Lower lobe of right lung (tissue), 2 donors: ENCODE measurements around the gene LAMB3. TPM values are rescaled to one million over a fixed set of nuclear protein-coding genes. Genes with fewer than 3 reads are reported as not detected.

Source experiments
- ATAC-seq, 2 donors: fragments of 200-7000 bp; cut with Tn5 transposase; one replicate each; pipeline ENCODE4 v1.9.1; 2020 to 2022; ENCODE audit warnings: mild to moderate bottlenecking in 2 of 2, moderate library complexity in 2 of 2
- DNase-seq: peaks from one replicate; pipeline ENCODE4 v3.0.0-alpha.2; 2020
- H3K27ac ChIP-seq: fragments of 200-600 bp; one replicate; pipeline ENCODE4 v1.8.0; 2022
- H3K27me3 ChIP-seq: fragments of 200-600 bp; one replicate; pipeline ENCODE4 v1.8.0; 2022; ENCODE audit warnings: low read depth
- H3K36me3 ChIP-seq: fragments of 200-600 bp; one replicate; pipeline ENCODE4 v1.8.0; 2022; ENCODE audit warnings: mild to moderate bottlenecking
- H3K4me1 ChIP-seq: fragments of 200-600 bp; one replicate; pipeline ENCODE4 v1.8.0; 2022
- H3K4me3 ChIP-seq: fragments of 200-600 bp; one replicate; pipeline ENCODE4 v1.8.0; 2022; ENCODE audit warnings: mild to moderate bottlenecking
- H3K9me3 ChIP-seq: fragments of 200-600 bp; one replicate; pipeline ENCODE4 v1.8.0; 2022
- CTCF ChIP-seq: fragments of 200-600 bp; IDR thresholded peaks from one replicate; pipeline ENCODE4 v1.8.0; 2022; ENCODE audit warnings: antibody characterized with exemption, mild to moderate bottlenecking
- intact Hi-C: fragments of 100-400 bp; cut with DNase I; formaldehyde crosslinking; loops from one replicate; pipeline ENCODE4 v1.11.0; 2022
- total RNA-seq: library from RNA; stranded (reverse); fragmentation: NEBNext Ultra II Directional; extraction: Animal tissue kit (Norgen Biotek cat#: 25700); gene quantifications from one replicate; pipeline ENCODE4 v1.2.1, GENCODE V29; 2021
- donor health status: DM: no; HTN: yes; CAD: no; lungs with severe emphysema.

Gene LAMB3
- total RNA-seq, 1 donor from 2014 or later: 47.2 TPM

GRCh38 chr1:209642816-209643215, 9.4 kb downstream of the LAMB3 start:
- Histone ChIP-seq H3K4me1 (peaks cover 61% of the 10 kb centered on the region), H3K27me3 (no peaks in the 10 kb centered on the region), H3K4me3 (no peak overlapping the region), H3K36me3 (no peaks in the 10 kb centered on the region), H3K27ac (peak overlapping the region; percentile 74), H3K9me3 (no peaks in the 10 kb centered on the region)
- no peak for DNase-seq
- no peak for TF ChIP-seq CTCF
- ATAC-seq: peak in 1 of 2 donors; percentile 14
- intact Hi-C loops: no loop called here

- peak; percentile 83 to 87 for ATAC-seq
- Histone ChIP-seq H3K27me3 (no peaks in the 10 kb centered on the region), H3K4me3 (no peak overlapping the region), H3K36me3 (no peaks in the 10 kb centered on the region), H3K4me1 (peaks cover 51% of the 10 kb centered on the region), H3K9me3 (no peaks in the 10 kb centered on the region), H3K27ac (peak overlapping the region; percentile 74)
- no peak for TF ChIP-seq CTCF
- intact Hi-C loops: no loop called here
- peak; percentile 69 for DNase-seq
Measured at GRCh38 chr1:209641832-209642172, 10.4 kb downstream of the LAMB3 start.

- Histone ChIP-seq H3K9me3 (no peaks in the 10 kb centered on the region), H3K27me3 (no peaks in the 10 kb centered on the region), H3K4me1 (no peaks in the 10 kb centered on the region), H3K4me3 (no peak overlapping the region), H3K27ac (no peak overlapping the region), H3K36me3 (no peaks in the 10 kb centered on the region)
- ATAC-seq (no peak), DNase-seq (no peak)
- intact Hi-C loops: no loop called here
- no peak for TF ChIP-seq CTCF
Measured at GRCh38 chr1:209635850-209636249, 16.4 kb downstream of the LAMB3 start.

GRCh38 chr1:209634005-209634737, 18.1 kb downstream of the LAMB3 start:
- no peak overlapping the region for H3K27ac ChIP-seq
- H3K4me1 ChIP-seq: no peaks in the 10 kb centered on the region
- intact Hi-C loops: no loop called here
- no peak overlapping the region for H3K4me3 ChIP-seq
- H3K36me3 ChIP-seq: no peaks in the 10 kb centered on the region
- ATAC-seq (no peak), DNase-seq (no peak)
- H3K9me3 ChIP-seq: no peaks in the 10 kb centered on the region
- no peak for TF ChIP-seq CTCF
- H3K27me3 ChIP-seq: no peaks in the 10 kb centered on the region

- no peak for TF ChIP-seq CTCF
- Histone ChIP-seq H3K36me3 (no peaks in the 10 kb centered on the region), H3K27me3 (no peaks in the 10 kb centered on the region)
Measured at GRCh38 chr1:209633335-209633997, 18.8 kb downstream of the LAMB3 start.

More at GRCh38 chr1:209633335-209633997, 18.8 kb downstream of the LAMB3 start:
- no peaks in the 10 kb centered on the region for H3K9me3 ChIP-seq
- H3K4me1 ChIP-seq: no peaks in the 10 kb centered on the region
- no peak overlapping the region for H3K27ac ChIP-seq
- H3K4me3 ChIP-seq: no peak overlapping the region
- intact Hi-C loops: no loop called here
- no peak for DNase-seq
- ATAC-seq: no peak
